Endothelial cell of umbilical vein (primary cell): ENCODE measurements around the gene IGFBP2. TPM values are rescaled to one million over a fixed set of nuclear protein-coding genes. Genes with fewer than 3 reads are reported as not detected.

Experiments used
- BruUV-seq: library from RNA; stranded (reverse); fragments of 400-500 nt; replicated peaks from 2 replicates; lab custom pipeline; 2021; lab: Mats Ljungman, UMichigan
- CTCF ChIA-PET: fragments of 300-600, 350-600 bp; sonication (Branson Sonifier 250); formaldehyde crosslinking; loops from one replicate; lab custom pipeline; 2021; ENCODE audit warnings: antibody characterized with exemption, inconsistent platforms; lab: Charles Lee
- POLR2A ChIA-PET: fragments of 300-600, 350-600 bp; sonication (Branson Sonifier 250); formaldehyde crosslinking; loops from one replicate; lab custom pipeline; 2021; ENCODE audit warnings: antibody characterized with exemption, inconsistent platforms; lab: Charles Lee
- DNase-seq: peaks from one replicate; pipeline ENCODE4 v3.0.0-alpha.2; 2011; ENCODE audit warnings: low read depth, low spot score
- FAIRE-seq: peaks from 2 replicates; lab custom pipeline; 2011; peaks lifted over from hg19 to GRCh38; lab: Jason Lieb, UNC
- H2AFZ ChIP-seq: 2 replicates; pipeline ENCODE4 v1.6.0; 2012; ENCODE audit warnings: low read depth, low read length, control low read depth, inconsistent platforms
- H3K27ac ChIP-seq: 2 replicates; pipeline ENCODE4 v1.5.1; 2011; ENCODE audit warnings: low read depth, mild to moderate bottlenecking, control low read depth, low read length, moderate library complexity; ENCODE audit not compliant: insufficient read depth
- H3K27me3 ChIP-seq, 2 experiments: 2 replicates each; pipeline versions ENCODE4 v1.6.0 to v1.6.1; 2011; ENCODE audit warnings: low read length in 2 of 2, mixed read lengths in 1 of 2; ENCODE audit not compliant: control insufficient read depth in 2 of 2, insufficient read depth in 2 of 2
- H3K36me3 ChIP-seq, 2 experiments: 2 replicates in 1 of 2; 3 replicates in 1 of 2; pipeline ENCODE4 v1.5.1; 2011; ENCODE audit warnings: low read length in 2 of 2, mild to moderate bottlenecking in 1 of 2, moderate library complexity in 1 of 2; ENCODE audit not compliant: control insufficient read depth in 2 of 2, insufficient read depth in 2 of 2; ENCODE audit errors: extremely low read depth in 1 of 2
- H3K4me1 ChIP-seq: 3 replicates; pipeline ENCODE4 v1.5.1; 2011; ENCODE audit warnings: mild to moderate bottlenecking, low read length; ENCODE audit not compliant: control insufficient read depth, insufficient read depth; ENCODE audit errors: extremely low read depth
- H3K4me2 ChIP-seq: 2 replicates; pipeline ENCODE4 v1.6.1; 2011; ENCODE audit warnings: low read length, control low read depth, mixed read lengths; ENCODE audit not compliant: insufficient read depth
- H3K4me3 ChIP-seq, 3 experiments: fragments of 200-600 bp in 1 of 3; sonication (generic), shearing (Covaris generic) in 1 of 3; replicated peaks in 1 of 3; 2 replicates each; pipeline ENCODE4 v1.5.1; 2011 to 2016; ENCODE audit warnings: control low read depth in 3 of 3, low read length in 3 of 3, mild to moderate bottlenecking in 2 of 3, inconsistent platforms in 1 of 3, low read depth in 1 of 3, moderate library complexity in 1 of 3; ENCODE audit not compliant: insufficient read depth in 1 of 3
- H3K79me2 ChIP-seq: 2 replicates; pipeline ENCODE4 v1.6.0; 2012; ENCODE audit warnings: low read length, inconsistent platforms; ENCODE audit not compliant: control insufficient read depth, insufficient read depth
- H3K9ac ChIP-seq: replicated peaks from 2 replicates; pipeline ENCODE3; 2011; ENCODE audit warnings: low read length, control low read depth; ENCODE audit not compliant: insufficient read depth; ENCODE audit errors: extremely low read depth
- H3K9me1 ChIP-seq: replicated peaks from 3 replicates; pipeline ENCODE4 v1.6.0; 2011; ENCODE audit warnings: mild to moderate bottlenecking, low read length; ENCODE audit not compliant: control insufficient read depth, insufficient read depth; ENCODE audit errors: extremely low read depth
- H3K9me3 ChIP-seq: replicated peaks from 2 replicates; pipeline ENCODE4 v1.5.1; 2012; ENCODE audit warnings: low read length, inconsistent platforms; ENCODE audit not compliant: control insufficient read depth, insufficient read depth
- H4K20me1 ChIP-seq: replicated peaks from 2 replicates; pipeline ENCODE3; 2011; ENCODE audit warnings: mild to moderate bottlenecking, low read length; ENCODE audit not compliant: control insufficient read depth, insufficient read depth; ENCODE audit errors: extremely low read depth
- CTCF ChIP-seq, 2 donors: IDR thresholded peaks; 1 replicate in 1 of 2; 2 replicates in 1 of 2; pipeline ENCODE4 v1.5.1; 2011; ENCODE audit warnings: low read length in 2 of 2, mild to moderate bottlenecking in 2 of 2, moderate library complexity in 2 of 2, control low read depth in 1 of 2, inconsistent platforms in 1 of 2, low read depth in 1 of 2; ENCODE audit not compliant: insufficient read depth in 1 of 2; ENCODE audit errors: extremely low read depth in 1 of 2
- EZH2 ChIP-seq: IDR thresholded peaks from 2 replicates; pipeline ENCODE4 v1.6.1; 2012; ENCODE audit warnings: borderline replicate concordance, low read depth, mild to moderate bottlenecking, moderate library complexity, low read length, inconsistent platforms; ENCODE audit not compliant: severe bottlenecking
- FOS ChIP-seq: IDR thresholded peaks from 2 replicates; pipeline ENCODE4 v1.6.1; 2011; ENCODE audit warnings: mild to moderate bottlenecking, low read length, moderate library complexity, borderline replicate concordance; ENCODE audit not compliant: insufficient read depth
- GATA2 ChIP-seq: IDR thresholded peaks from 2 replicates; pipeline ENCODE4 v1.7.0; 2011; ENCODE audit warnings: low read depth, mild to moderate bottlenecking, moderate library complexity, mixed read lengths, low read length; ENCODE audit not compliant: insufficient read length, insufficient read depth
- JUN ChIP-seq: IDR thresholded peaks from 2 replicates; pipeline ENCODE4 v1.6.1; 2011; ENCODE audit warnings: borderline replicate concordance, low read depth; ENCODE audit not compliant: insufficient read length, insufficient read depth
- MAX ChIP-seq: IDR thresholded peaks from 2 replicates; pipeline ENCODE4 v1.6.1; 2011; ENCODE audit not compliant: insufficient read depth, insufficient read length
- MYC ChIP-seq: IDR thresholded peaks from one replicate; pipeline ENCODE4 v1.6.1; 2011; ENCODE audit warnings: mild to moderate bottlenecking, low read depth, low read length
- POLR2A ChIP-seq: IDR thresholded peaks from 2 replicates; pipeline ENCODE4 v1.6.1; 2012; ENCODE audit warnings: low read depth, mild to moderate bottlenecking, control low read depth, low read length
- POLR2AphosphoS5 ChIP-seq: IDR thresholded peaks from 2 replicates; pipeline ENCODE4 v1.6.1; 2012; ENCODE audit warnings: low read depth, mild to moderate bottlenecking, control low read depth, low read length, moderate library complexity; ENCODE audit not compliant: insufficient read depth
- dilution Hi-C: fragments of 300-500 bp; cut with MboI; formaldehyde crosslinking; loops from one replicate; pipeline ENCODE4 v1.15.0; 2019; ENCODE audit warnings: low sequenced_read_pairs; ENCODE audit not compliant: extremely low pct_ligation_motif_present
- intact Hi-C: fragments of 100-400 bp; cut with micrococcal nuclease; formaldehyde crosslinking; loops from one replicate; pipeline ENCODE4 v1.10.0; 2022
- polyA plus RNA-seq, 4 experiments: library from polyadenylated mRNA; depleted of rRNA in 3 of 4; stranded (reverse) in 3 of 4; unstranded in 1 of 4; fragments of >200 nt; gene quantifications; 2 replicates each; pipeline versions ENCODE4 v1.2.1 to v1.2.3, GENCODE V29; 2011 to 2012; ENCODE audit warnings: missing spikeins in 1 of 4
- total RNA-seq: library from RNA; stranded (reverse); gene quantifications from 2 replicates; pipeline ENCODE4 v1.2.3, GENCODE V29; 2021

Gene IGFBP2
- total and polyA plus RNA-seq, 2 donors (not counting 3 experiments of a cell fraction or from before 2014, with no cell fraction given): 212 to 261 TPM

- CTCF ChIA-PET: no interaction called here
Observed at GRCh38 chr2:216629784-216630183, 3.4 kb upstream of the IGFBP2 start.

More at GRCh38 chr2:216629784-216630183, 3.4 kb upstream of the IGFBP2 start:
- FAIRE-seq (no peak), DNase-seq (no peak)
- Histone ChIP-seq H2AFZ (no peak overlapping the region), H3K79me2 (peaks cover 3% of the 10 kb centered on the region), H3K9me1 (no peaks in the 10 kb centered on the region), H3K4me3 (no peak overlapping the region), H3K27me3 (peaks cover 6 to 9% of the 10 kb centered on the region in 2 experiments), H3K9ac (no peak overlapping the region), H3K9me3 (no peaks in the 10 kb centered on the region), H3K4me1 (peaks cover 6% of the 10 kb centered on the region), H4K20me1 (no peaks in the 10 kb centered on the region), H3K4me2 (no peak overlapping the region), H3K36me3 (no peaks in the 10 kb centered on the region), H3K27ac (no peak overlapping the region)
- dilution Hi-C loops: no loop called here
- TF ChIP-seq GATA2: no peak
- TF ChIP-seq POLR2AphosphoS5: no peak
- no peak for TF ChIP-seq POLR2A
- no peak for TF ChIP-seq FOS
- TF ChIP-seq MAX: no peak
- TF ChIP-seq EZH2: no peak
- no peak for TF ChIP-seq JUN
- TF ChIP-seq CTCF (IDR thresholded peaks at IDR 0.05; ENCODE audit: extremely low read depth in 1 of 2, insufficient read depth in 1 of 2, low read depth in 1 of 2, low read length in 2 of 2): no peak
- no peak for TF ChIP-seq MYC
- no TSS peak for BruUV-seq
- POLR2A ChIA-PET: no interaction called here
- intact Hi-C loops: loop anchor here (10.0 kb wide), 2 partner anchors 415 to 515 kb away; no protein-coding TSS in a partner anchor
